Lower leg skin (tissue), 4 donors: ENCODE results near the gene TP63. TPM values are rescaled to one million over a fixed set of nuclear protein-coding genes. Genes with fewer than 3 reads are reported as not detected.

Source experiments
- DNase-seq, 2 donors: peaks; one replicate each; pipeline ENCODE4 v3.0.0-alpha.2; 2019; ENCODE audit warnings: low spot score in 2 of 2
- H3K4me3 ChIP-seq: fragments of 200-600 bp; sonication (generic); 2 replicates; pipeline ENCODE4 v1.5.1; 2017; ENCODE audit warnings: mild to moderate bottlenecking, low read depth; ENCODE audit not compliant: poor library complexity, severe bottlenecking
- POLR2A ChIP-seq, 2 donors: fragments of 450-650 bp; IDR thresholded peaks; one replicate each; pipeline ENCODE4 v1.6.1; 2016 to 2017; ENCODE audit warnings: antibody characterized with exemption in 2 of 2, mild to moderate bottlenecking in 1 of 2, moderate library complexity in 1 of 2
- WGBS, 2 donors: methylation state at CpG; one replicate each; pipeline ENCODE4 v1.1.5; 2018; 5-methylcytosine and 5-hydroxymethylcytosine counted together
- intact Hi-C: fragments of 100-400 bp; cut with DNase I; formaldehyde crosslinking; loops from one replicate; pipeline ENCODE4 v1.15.0; 2023; ENCODE audit warnings: low total_unique reads
- total RNA-seq, 4 donors: library from RNA; depleted of rRNA; stranded (reverse); fragments of >200 nt; gene quantifications; one replicate each; pipeline ENCODE4 v1.1.0, GENCODE V29; 2016
- TF ChIP-seq, protein P1 (sequence below), 3 donors: fragments of 450-650 bp; IDR thresholded peaks; one replicate each; pipeline ENCODE4 v1.5.1; 2016; ENCODE audit warnings: antibody characterized with exemption in 3 of 3, mild to moderate bottlenecking in 3 of 3, moderate library complexity in 2 of 3

The TP63 gene
- total RNA-seq, 4 donors from 2014 or later = 208 to 373 (median 264) TPM

- DNase-seq = no peak
- WGBS, 2 donors = 53 to 55% methylated on average over 3 of the region's 3 CpGs
- intact Hi-C loops = no loop called here
- TF ChIP-seq, protein P1, sequence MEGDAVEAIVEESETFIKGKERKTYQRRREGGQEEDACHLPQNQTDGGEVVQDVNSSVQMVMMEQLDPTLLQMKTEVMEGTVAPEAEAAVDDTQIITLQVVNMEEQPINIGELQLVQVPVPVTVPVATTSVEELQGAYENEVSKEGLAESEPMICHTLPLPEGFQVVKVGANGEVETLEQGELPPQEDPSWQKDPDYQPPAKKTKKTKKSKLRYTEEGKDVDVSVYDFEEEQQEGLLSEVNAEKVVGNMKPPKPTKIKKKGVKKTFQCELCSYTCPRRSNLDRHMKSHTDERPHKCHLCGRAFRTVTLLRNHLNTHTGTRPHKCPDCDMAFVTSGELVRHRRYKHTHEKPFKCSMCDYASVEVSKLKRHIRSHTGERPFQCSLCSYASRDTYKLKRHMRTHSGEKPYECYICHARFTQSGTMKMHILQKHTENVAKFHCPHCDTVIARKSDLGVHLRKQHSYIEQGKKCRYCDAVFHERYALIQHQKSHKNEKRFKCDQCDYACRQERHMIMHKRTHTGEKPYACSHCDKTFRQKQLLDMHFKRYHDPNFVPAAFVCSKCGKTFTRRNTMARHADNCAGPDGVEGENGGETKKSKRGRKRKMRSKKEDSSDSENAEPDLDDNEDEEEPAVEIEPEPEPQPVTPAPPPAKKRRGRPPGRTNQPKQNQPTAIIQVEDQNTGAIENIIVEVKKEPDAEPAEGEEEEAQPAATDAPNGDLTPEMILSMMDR (IDR thresholded peaks at IDR 0.05) = no peak
- TF ChIP-seq POLR2A (IDR thresholded peaks at IDR 0.05) = no peak
- no peak overlapping the region for H3K4me3 ChIP-seq
Measured at GRCh38 chr3:189863031-189863430, 231.8 kb downstream of the TP63 start.

GRCh38 chr3:189868061-189868460 lies 236.9 kb downstream of the TP63 start:
- no peak for DNase-seq
- no peak for TF ChIP-seq POLR2A (IDR thresholded peaks at IDR 0.05)
- TF ChIP-seq, protein P1 (IDR thresholded peaks at IDR 0.05) = no peak
- H3K4me3 ChIP-seq = no peak overlapping the region
- WGBS, 2 donors = 85 to 91% methylated on average over 3 of the region's 3 CpGs
- intact Hi-C loops = no loop called here

GRCh38 chr3:189869165-189869564 lies 238.0 kb downstream of the TP63 start:
- no peak for DNase-seq
- no peak overlapping the region for H3K4me3 ChIP-seq

DNA sequence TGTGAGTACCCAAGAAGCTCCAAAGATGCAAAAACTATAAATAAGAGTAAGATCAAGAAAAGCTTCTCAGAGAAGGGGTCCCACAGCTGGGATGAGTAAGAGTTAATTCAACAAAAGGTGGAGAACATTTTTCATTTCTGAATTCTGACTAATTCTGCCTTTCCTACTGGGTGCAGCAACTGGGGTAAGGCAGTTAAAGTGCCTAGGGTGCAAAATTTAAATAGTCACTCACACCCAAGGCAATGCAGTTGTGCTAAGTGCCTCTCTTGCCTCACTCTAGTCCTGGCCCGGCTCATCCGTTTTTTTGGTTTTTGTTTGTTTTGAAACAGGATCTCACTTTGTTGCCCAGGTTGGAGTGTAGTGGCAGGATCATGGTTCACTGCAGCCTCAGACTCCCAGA lies 240.2 kb downstream of the TP63 start:
- no peak for DNase-seq
- intact Hi-C loops = no loop called here
- 65 to 90% methylated on average over 2 of the region's 2 CpGs for WGBS, 2 donors
- no peak overlapping the region for H3K4me3 ChIP-seq
- TF ChIP-seq, protein P1 (IDR thresholded peaks at IDR 0.05) = no peak
- TF ChIP-seq POLR2A (IDR thresholded peaks at IDR 0.05) = no peak

More at GRCh38 chr3:189869165-189869564, 238.0 kb downstream of the TP63 start:
- intact Hi-C loops = no loop called here
- 72 to 80% methylated on average over 4 of the region's 4 CpGs for WGBS, 2 donors
- TF ChIP-seq, protein P1 (IDR thresholded peaks at IDR 0.05) = no peak
- no peak for TF ChIP-seq POLR2A (IDR thresholded peaks at IDR 0.05)

GRCh38 chr3:189883113-189883753 lies 252.0 kb downstream of the TP63 start:
- TF ChIP-seq POLR2A (IDR thresholded peaks at IDR 0.05) = no peak
- TF ChIP-seq, protein P1 (IDR thresholded peaks at IDR 0.05) = no peak
- intact Hi-C loops = no loop called here

GRCh38 chr3:189890496-189890895 lies 259.3 kb downstream of the TP63 start:
- intact Hi-C loops = no loop called here
- 71 to 74% methylated on average over 4 of the region's 4 CpGs for WGBS, 2 donors
- no peak for DNase-seq
- TF ChIP-seq, protein P1 (IDR thresholded peaks at IDR 0.05) = no peak
- TF ChIP-seq POLR2A (IDR thresholded peaks at IDR 0.05) = no peak
- no peak overlapping the region for H3K4me3 ChIP-seq

More at GRCh38 chr3:189883113-189883753, 252.0 kb downstream of the TP63 start:
- H3K4me3 ChIP-seq = no peak overlapping the region
- 54 to 65% methylated on average over 4 of the region's 4 CpGs for WGBS, 2 donors
- no peak for DNase-seq
